WTC11 (cell line): ENCODE measurements around the gene DAAM2.

Experiments
- ATF1 ChIP-seq: sonication (generic); formaldehyde crosslinking; IDR thresholded peaks from 2 replicates; pipeline ENCODE4 v1.8.1; 2023; ENCODE audit warnings: mild to moderate bottlenecking, moderate library complexity, missing genetic modification reagents
- CREB1 ChIP-seq: sonication (generic); formaldehyde crosslinking; IDR thresholded peaks from 2 replicates; pipeline ENCODE4 v1.8.0; 2023; ENCODE audit warnings: mild to moderate bottlenecking, missing genetic modification reagents
- CTCF ChIP-seq: fragments of 200-600 bp; IDR thresholded peaks from 2 replicates; pipeline ENCODE4 v1.8.0; 2022; ENCODE audit warnings: antibody characterized with exemption
- FOXK1 ChIP-seq: sonication (generic); formaldehyde crosslinking; IDR thresholded peaks from 2 replicates; pipeline ENCODE4 v1.8.0; 2022; ENCODE audit warnings: mild to moderate bottlenecking, moderate library complexity, missing genetic modification reagents
- FOXP4 ChIP-seq: sonication (generic); formaldehyde crosslinking; IDR thresholded peaks from 2 replicates; pipeline ENCODE4 v1.8.0; 2022; ENCODE audit warnings: mild to moderate bottlenecking, missing genetic modification reagents
- JUN ChIP-seq: sonication (generic); formaldehyde crosslinking; IDR thresholded peaks from 2 replicates; pipeline ENCODE4 v1.8.0; 2023; ENCODE audit warnings: mild to moderate bottlenecking, missing genetic modification reagents
- MAX ChIP-seq: sonication (generic); formaldehyde crosslinking; IDR thresholded peaks from 2 replicates; pipeline ENCODE4 v1.8.0; 2022; ENCODE audit warnings: mild to moderate bottlenecking, missing genetic modification reagents
- NFATC4 ChIP-seq: fragments of 250-450 bp; sonication (Bioruptor Pico); IDR thresholded peaks from 2 replicates; pipeline ENCODE4 v1.9.0; 2021; ENCODE audit warnings: mild to moderate bottlenecking
- TEAD4 ChIP-seq: sonication (generic); formaldehyde crosslinking; IDR thresholded peaks from 2 replicates; pipeline ENCODE4 v1.8.0; 2022; ENCODE audit warnings: mild to moderate bottlenecking, missing genetic modification reagents
- TP53 ChIP-seq: sonication (generic); formaldehyde crosslinking; IDR thresholded peaks from 2 replicates; pipeline ENCODE4 v1.8.1; 2023; ENCODE audit warnings: mild to moderate bottlenecking, missing genetic modification reagents
- USF2 ChIP-seq: sonication (generic); formaldehyde crosslinking; IDR thresholded peaks from 2 replicates; pipeline ENCODE4 v1.8.1; 2023; ENCODE audit warnings: mild to moderate bottlenecking, missing genetic modification reagents, moderate library complexity
- ZNF121 ChIP-seq: sonication (generic); formaldehyde crosslinking; IDR thresholded peaks from 2 replicates; pipeline ENCODE4 v1.8.0; 2023; ENCODE audit warnings: missing genetic modification reagents
- TF ChIP-seq, protein P1 (sequence below): sonication (generic); formaldehyde crosslinking; IDR thresholded peaks from 2 replicates; pipeline ENCODE4 v1.8.1; 2023; ENCODE audit warnings: mild to moderate bottlenecking, missing genetic modification reagents
- TF ChIP-seq, protein P2 (sequence below): fragments of 250-450 bp; sonication (Bioruptor Pico); IDR thresholded peaks from 2 replicates; pipeline ENCODE4 v1.9.0; 2021; ENCODE audit warnings: moderate library complexity, mild to moderate bottlenecking, inconsistent platforms, borderline replicate concordance

DNA sequence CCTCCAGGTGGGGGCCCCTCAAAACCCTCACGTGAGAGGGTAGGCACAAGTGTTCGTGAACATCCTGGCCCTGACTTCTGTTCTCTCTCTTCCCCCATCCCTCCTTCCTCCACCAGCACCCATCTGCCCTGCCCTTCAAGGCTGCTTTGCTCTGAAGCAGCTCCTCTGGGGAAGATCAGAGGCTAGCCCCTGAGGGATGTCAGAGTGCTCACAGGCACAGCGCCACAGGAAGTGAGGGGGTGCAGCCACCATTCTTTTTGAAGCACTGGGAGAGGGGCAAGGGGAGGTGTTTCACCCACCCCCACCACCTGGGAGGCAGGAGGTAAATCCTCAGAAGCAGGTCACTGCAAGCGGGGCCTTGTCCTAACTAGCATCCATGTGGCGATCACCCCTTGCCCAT, 130.6 kb downstream of the DAAM2 start:
- no peak for TF ChIP-seq CTCF
- TF ChIP-seq USF2 = no peak
- no peak for TF ChIP-seq ZNF121 (CRISPR knock-in tag)
- TF ChIP-seq TP53 (CRISPR knock-in tag) = no peak
- no peak for TF ChIP-seq JUN
- TF ChIP-seq NFATC4 (CRISPR knock-in tag) = no peak
- TF ChIP-seq FOXP4 (CRISPR knock-in tag) = no peak
- no peak for TF ChIP-seq TEAD4 (CRISPR knock-in tag)
- TF ChIP-seq MAX (CRISPR knock-in tag) = no peak
- TF ChIP-seq, protein P1, sequence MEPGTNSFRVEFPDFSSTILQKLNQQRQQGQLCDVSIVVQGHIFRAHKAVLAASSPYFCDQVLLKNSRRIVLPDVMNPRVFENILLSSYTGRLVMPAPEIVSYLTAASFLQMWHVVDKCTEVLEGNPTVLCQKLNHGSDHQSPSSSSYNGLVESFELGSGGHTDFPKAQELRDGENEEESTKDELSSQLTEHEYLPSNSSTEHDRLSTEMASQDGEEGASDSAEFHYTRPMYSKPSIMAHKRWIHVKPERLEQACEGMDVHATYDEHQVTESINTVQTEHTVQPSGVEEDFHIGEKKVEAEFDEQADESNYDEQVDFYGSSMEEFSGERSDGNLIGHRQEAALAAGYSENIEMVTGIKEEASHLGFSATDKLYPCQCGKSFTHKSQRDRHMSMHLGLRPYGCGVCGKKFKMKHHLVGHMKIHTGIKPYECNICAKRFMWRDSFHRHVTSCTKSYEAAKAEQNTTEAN (CRISPR knock-in tag) = no peak
- TF ChIP-seq, protein P2, sequence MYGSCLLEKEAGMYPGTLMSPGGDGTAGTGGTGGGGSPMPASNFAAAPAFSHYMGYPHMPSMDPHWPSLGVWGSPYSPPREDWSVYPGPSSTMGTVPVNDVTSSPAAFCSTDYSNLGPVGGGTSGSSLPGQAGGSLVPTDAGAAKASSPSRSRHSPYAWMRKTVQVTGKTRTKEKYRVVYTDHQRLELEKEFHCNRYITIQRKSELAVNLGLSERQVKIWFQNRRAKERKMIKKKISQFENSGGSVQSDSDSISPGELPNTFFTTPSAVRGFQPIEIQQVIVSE (CRISPR knock-in tag) = no peak
- no peak for TF ChIP-seq FOXK1
- no peak for TF ChIP-seq CREB1
- TF ChIP-seq ATF1 (CRISPR knock-in tag) = no peak
